Body of pancreas (tissue), 4 donors: ENCODE results near the gene TSSC4.

Source experiments
- POLR2A ChIP-seq, 3 donors: fragments of 450-650 bp; IDR thresholded peaks; one replicate each; pipeline ENCODE4 v1.6.1; 2016; ENCODE audit warnings: antibody characterized with exemption in 3 of 3, mild to moderate bottlenecking in 2 of 3
- TF ChIP-seq, protein P1 (sequence below), 7 experiments: fragments of 450-650 bp in 4 of 7; fragments of 200-600 bp in 3 of 7; sonication (generic) in 3 of 7; IDR thresholded peaks; one replicate each; pipeline ENCODE4 v1.5.1; 2016 to 2019; ENCODE audit warnings: antibody characterized with exemption in 7 of 7

DNA sequence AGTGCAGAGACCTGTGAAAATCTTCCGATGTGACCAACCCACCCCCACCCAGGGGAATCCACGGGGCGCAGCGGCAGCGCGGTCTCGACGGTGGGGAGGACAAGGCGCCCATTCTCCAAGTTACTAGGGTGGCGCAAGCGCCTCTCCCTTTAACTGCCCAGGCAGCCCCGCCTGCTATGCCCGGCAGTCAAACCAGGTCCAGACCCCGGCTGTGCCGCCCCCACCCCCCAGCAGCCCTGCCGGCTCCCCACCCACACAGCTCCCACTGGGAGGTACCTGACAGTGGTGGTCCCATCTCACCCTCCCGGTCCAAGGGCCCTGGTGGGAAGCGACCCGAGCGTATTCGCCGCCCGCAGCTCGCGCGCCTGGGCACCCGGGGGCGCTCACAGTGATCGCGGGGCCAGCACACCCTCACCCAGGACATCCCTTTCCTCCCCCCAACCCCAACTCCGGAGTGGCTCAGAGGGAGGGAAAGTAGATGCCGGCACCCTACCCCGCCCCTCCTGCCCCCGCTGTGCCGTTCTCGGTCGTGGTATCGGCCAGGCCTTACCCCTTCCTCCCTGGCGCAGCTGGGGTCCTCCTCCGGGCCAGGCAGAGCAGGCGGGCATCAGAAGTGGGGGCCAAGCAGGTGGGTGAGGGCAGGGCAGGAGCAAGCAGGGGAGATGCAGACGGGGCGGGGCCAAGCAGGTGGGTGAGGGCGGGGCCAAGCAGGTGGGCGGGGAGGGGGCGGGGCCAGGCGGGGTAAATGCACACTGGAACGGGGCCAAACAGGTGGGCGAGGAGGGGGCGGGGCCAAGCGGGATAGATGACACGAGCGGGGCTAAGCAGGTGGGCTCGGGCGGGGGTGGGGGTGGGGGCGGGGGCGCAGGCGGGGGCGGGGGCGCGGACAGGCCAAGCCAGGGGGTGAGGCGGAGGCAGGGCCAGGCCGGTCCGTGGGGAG lies 43.6 kb downstream of the TSSC4 start, which contains the start of gene TRPM5:
- TF ChIP-seq, protein P1, sequence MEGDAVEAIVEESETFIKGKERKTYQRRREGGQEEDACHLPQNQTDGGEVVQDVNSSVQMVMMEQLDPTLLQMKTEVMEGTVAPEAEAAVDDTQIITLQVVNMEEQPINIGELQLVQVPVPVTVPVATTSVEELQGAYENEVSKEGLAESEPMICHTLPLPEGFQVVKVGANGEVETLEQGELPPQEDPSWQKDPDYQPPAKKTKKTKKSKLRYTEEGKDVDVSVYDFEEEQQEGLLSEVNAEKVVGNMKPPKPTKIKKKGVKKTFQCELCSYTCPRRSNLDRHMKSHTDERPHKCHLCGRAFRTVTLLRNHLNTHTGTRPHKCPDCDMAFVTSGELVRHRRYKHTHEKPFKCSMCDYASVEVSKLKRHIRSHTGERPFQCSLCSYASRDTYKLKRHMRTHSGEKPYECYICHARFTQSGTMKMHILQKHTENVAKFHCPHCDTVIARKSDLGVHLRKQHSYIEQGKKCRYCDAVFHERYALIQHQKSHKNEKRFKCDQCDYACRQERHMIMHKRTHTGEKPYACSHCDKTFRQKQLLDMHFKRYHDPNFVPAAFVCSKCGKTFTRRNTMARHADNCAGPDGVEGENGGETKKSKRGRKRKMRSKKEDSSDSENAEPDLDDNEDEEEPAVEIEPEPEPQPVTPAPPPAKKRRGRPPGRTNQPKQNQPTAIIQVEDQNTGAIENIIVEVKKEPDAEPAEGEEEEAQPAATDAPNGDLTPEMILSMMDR (IDR thresholded peaks at IDR 0.05) = no peak
- TF ChIP-seq POLR2A (IDR thresholded peaks at IDR 0.05) = peak in 2 of 3 donors; percentile 27 to 41
